Mucosa of descending colon (tissue), 3 donors: ENCODE results near the gene TOR1AIP1. TPM values are rescaled to one million over a fixed set of nuclear protein-coding genes. Genes with fewer than 3 reads are reported as not detected.

Experiments used
- ATAC-seq: fragments of 200-7000 bp; cut with Tn5 transposase; one replicate; pipeline ENCODE4 v1.9.1; 2020; ENCODE audit warnings: mild to moderate bottlenecking, moderate library complexity
- DNase-seq, 3 donors: peaks; one replicate each; pipeline ENCODE4 v3.0.0-alpha.2; 2020
- H3K36me3 ChIP-seq: fragments of 200-600 bp; one replicate; pipeline ENCODE4 v1.8.0; 2021; ENCODE audit warnings: low read depth, mild to moderate bottlenecking
- H3K4me1 ChIP-seq: fragments of 200-600 bp; one replicate; pipeline ENCODE4 v1.8.0; 2021; ENCODE audit warnings: low read depth, mild to moderate bottlenecking
- H3K4me3 ChIP-seq: fragments of 200-600 bp; one replicate; pipeline ENCODE4 v1.8.0; 2021; ENCODE audit warnings: mild to moderate bottlenecking
- H3K9me3 ChIP-seq: fragments of 200-600 bp; one replicate; pipeline ENCODE4 v1.8.0; 2021; ENCODE audit warnings: mild to moderate bottlenecking
- intact Hi-C, 2 donors: fragments of 100-400 bp; cut with DNase I in 1 of 2; cut with micrococcal nuclease in 1 of 2; formaldehyde crosslinking; loops; one replicate each; pipeline versions ENCODE4 v1.11.0 to v1.11.1; 2022; cut with DNase I, micrococcal nuclease
- total RNA-seq, 3 donors: library from RNA; stranded (reverse); fragmentation: NEBNext Ultra II Directional in 2 of 3; extraction: Animal tissue kit (Norgen Biotek cat#: 25700) in 2 of 3; gene quantifications; one replicate each; pipeline versions ENCODE4 v1.2.1 to v1.2.4, GENCODE V29; 2021 to 2023
- TF ChIP-seq, protein P1 (sequence below): fragments of 200-600 bp; IDR thresholded peaks from one replicate; pipeline ENCODE4 v1.8.0; 2022; ENCODE audit warnings: antibody characterized with exemption, mild to moderate bottlenecking
- donor health status: DM: no; HTN: no; CAD: no; lungs with moderate emphysema.
- donor health status: DM: no; HTN: no; CAD: no.
- donor health status: DM: no; HTN: yes; CAD: no.

TOR1AIP1 gene
- total RNA-seq, 3 donors from 2014 or later, result 29.8 to 91.7 (median 30.7) TPM

DNA sequence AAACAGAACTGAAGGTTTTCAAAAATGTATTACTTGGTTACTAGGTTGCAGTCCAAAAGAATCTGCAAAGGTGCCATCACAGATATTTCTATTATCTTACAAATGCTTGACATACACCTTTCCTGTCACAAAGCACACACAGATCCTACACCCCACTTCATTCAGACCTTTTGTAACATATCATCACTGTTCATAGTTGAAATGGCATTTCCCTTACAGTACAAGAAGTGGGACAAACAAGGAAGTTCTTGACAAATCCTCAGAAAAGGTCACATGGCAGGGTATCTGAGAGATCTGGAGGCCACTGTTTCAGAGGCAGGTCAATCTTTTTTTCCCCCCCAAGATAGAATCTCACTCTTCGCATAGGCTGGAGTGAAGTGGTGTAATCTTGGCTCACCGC is 25.8 kb upstream of the TOR1AIP1 start:
- DNase-seq, result no peak
- ATAC-seq, result no peak
- H3K4me3 ChIP-seq, result no peak overlapping the region
- H3K4me1 ChIP-seq, result no peaks in the 10 kb centered on the region
- TF ChIP-seq, protein P1, sequence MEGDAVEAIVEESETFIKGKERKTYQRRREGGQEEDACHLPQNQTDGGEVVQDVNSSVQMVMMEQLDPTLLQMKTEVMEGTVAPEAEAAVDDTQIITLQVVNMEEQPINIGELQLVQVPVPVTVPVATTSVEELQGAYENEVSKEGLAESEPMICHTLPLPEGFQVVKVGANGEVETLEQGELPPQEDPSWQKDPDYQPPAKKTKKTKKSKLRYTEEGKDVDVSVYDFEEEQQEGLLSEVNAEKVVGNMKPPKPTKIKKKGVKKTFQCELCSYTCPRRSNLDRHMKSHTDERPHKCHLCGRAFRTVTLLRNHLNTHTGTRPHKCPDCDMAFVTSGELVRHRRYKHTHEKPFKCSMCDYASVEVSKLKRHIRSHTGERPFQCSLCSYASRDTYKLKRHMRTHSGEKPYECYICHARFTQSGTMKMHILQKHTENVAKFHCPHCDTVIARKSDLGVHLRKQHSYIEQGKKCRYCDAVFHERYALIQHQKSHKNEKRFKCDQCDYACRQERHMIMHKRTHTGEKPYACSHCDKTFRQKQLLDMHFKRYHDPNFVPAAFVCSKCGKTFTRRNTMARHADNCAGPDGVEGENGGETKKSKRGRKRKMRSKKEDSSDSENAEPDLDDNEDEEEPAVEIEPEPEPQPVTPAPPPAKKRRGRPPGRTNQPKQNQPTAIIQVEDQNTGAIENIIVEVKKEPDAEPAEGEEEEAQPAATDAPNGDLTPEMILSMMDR, result no peak
- intact Hi-C loops, result no loop called here
- H3K9me3 ChIP-seq, result no peaks in the 10 kb centered on the region
- no peaks in the 10 kb centered on the region for H3K36me3 ChIP-seq

DNA sequence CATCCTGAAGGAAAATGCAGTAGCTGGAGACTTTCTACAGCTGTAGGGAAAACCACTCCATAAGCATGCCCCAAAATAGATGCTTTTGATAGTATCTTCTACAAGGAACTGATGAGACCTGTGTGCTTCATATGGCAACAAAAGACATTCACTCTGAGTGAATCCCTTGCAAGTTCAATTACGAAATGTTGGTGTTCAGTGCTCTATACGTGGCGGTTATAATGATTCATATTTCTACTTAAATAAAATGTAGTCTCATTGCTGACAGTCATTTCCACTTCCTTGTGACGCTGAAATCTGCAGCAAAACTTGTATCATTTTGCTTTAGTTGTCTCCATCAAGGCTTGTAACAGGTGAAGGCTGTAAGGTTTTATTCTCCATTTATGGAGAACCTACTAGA is 25.1 kb upstream of the TOR1AIP1 start:
- intact Hi-C loops, result no loop called here
- no peak for ATAC-seq
- Histone ChIP-seq H3K36me3 (no peaks in the 10 kb centered on the region), H3K4me1 (no peaks in the 10 kb centered on the region), H3K4me3 (no peak overlapping the region), H3K9me3 (no peaks in the 10 kb centered on the region)
- DNase-seq, result no peak
- TF ChIP-seq, protein P1, result no peak

DNA sequence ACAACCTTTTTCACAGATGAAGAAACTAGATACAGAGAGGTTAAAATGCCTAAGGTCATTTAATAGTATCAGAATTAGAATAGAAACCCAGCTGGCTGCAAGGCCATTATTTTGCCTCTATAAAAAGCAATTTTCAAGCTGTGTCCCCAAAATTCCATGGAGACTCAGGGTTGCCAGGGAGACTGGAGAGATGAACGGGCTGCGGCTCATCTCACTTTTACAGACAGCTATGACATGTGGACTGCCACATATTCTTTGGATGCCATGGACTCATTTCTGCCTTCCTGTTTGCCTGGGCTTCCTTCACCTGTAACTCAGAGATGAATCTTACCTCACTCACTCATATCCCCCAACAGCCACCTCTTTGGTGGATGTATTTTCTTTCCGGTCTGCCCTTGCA is 21.4 kb upstream of the TOR1AIP1 start:
- no peaks in the 10 kb centered on the region for H3K36me3 ChIP-seq
- H3K4me3 ChIP-seq, result no peak overlapping the region
- ATAC-seq (no peak), DNase-seq (no peak)
- TF ChIP-seq, protein P1, result no peak
- H3K4me1 ChIP-seq, result no peaks in the 10 kb centered on the region
- no peaks in the 10 kb centered on the region for H3K9me3 ChIP-seq
- intact Hi-C loops, result no loop called here

DNA sequence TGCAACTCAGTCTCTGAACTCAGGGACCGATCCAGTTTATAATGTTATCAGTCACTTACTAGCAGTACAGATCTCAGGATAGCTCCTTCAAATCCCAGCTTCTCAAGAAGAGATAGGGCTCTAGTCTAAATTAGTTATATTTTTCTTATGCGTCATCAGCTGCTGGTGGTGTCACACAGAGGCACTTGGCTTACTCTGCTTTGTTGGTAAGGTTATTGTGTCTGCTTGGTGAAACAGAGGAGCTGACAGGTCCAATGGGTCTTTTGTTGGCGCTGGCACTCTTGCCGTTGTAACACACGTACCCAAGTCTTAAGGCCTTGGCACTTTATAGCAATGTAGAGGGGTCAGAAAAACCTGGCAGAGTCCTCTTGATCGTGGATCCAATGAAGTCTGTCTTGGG is 16.7 kb upstream of the TOR1AIP1 start:
- H3K4me1 ChIP-seq, result no peaks in the 10 kb centered on the region
- DNase-seq, result no peak
- TF ChIP-seq, protein P1, result no peak
- H3K4me3 ChIP-seq, result no peak overlapping the region
- intact Hi-C loops, result no loop called here
- ATAC-seq, result no peak
- no peaks in the 10 kb centered on the region for H3K36me3 ChIP-seq
- no peaks in the 10 kb centered on the region for H3K9me3 ChIP-seq

DNA sequence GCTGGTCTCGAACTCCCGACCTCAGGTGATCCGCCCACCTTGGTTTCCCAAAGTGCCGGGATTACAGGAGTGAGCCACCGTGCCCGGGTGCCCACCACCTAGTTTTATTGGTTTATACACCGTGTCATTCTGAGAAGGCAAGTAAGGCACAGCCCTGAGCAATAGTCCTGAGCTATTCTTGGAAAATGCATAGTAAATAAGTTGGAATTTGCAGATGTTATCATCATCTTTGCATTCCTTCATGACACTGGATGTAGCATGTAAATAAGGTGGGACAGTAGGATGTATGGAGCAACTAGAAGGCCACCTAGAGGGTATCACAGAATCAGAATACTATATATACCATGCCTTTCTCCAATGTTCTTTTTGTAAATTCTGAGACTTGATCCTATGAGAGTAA is 15.5 kb upstream of the TOR1AIP1 start:
- intact Hi-C loops, result no loop called here
- DNase-seq, result no peak
- Histone ChIP-seq H3K4me3 (no peak overlapping the region), H3K9me3 (no peaks in the 10 kb centered on the region), H3K36me3 (no peaks in the 10 kb centered on the region), H3K4me1 (no peaks in the 10 kb centered on the region)
- TF ChIP-seq, protein P1, result no peak
- no peak for ATAC-seq
